Coronary artery (tissue), 2 donors: ENCODE results near the gene NEUROD2.

Source experiments
- DNase-seq: peaks from one replicate; pipeline ENCODE4 v3.0.0-alpha.2; 2017; ENCODE audit warnings: low spot score
- H3K27ac ChIP-seq, 2 donors: fragments of 200-600 bp; sonication (generic); one replicate each; pipeline ENCODE4 v1.5.1; 2016 to 2019
- H3K4me3 ChIP-seq: fragments of 200-600 bp; sonication (generic); 2 replicates; pipeline ENCODE4 v1.5.1; 2016; ENCODE audit warnings: mild to moderate bottlenecking, moderate library complexity
- CTCF ChIP-seq: fragments of 200-600 bp; sonication (generic); IDR thresholded peaks from one replicate; pipeline ENCODE4 v1.5.1; 2019; ENCODE audit warnings: antibody characterized with exemption

NEUROD2 gene

GRCh38 chr17:39573447-39574298 is 34.0 kb downstream of the NEUROD2 start:
- TF ChIP-seq CTCF = no peak
- Histone ChIP-seq H3K4me3 (peak overlapping the region; percentile 83), H3K27ac (peak overlapping the region; percentile 55 to 87)
- no peak for DNase-seq

- no peak overlapping the region for H3K4me3 ChIP-seq
Observed at GRCh38 chr17:39572121-39572520, 35.6 kb downstream of the NEUROD2 start.

GRCh38 chr17:39569126-39569525 is 38.6 kb downstream of the NEUROD2 start:
- DNase-seq = no peak
- no peak overlapping the region for H3K4me3 ChIP-seq
- TF ChIP-seq CTCF = no peak
- no peak overlapping the region for H3K27ac ChIP-seq

More at GRCh38 chr17:39572121-39572520, 35.6 kb downstream of the NEUROD2 start:
- no peak overlapping the region for H3K27ac ChIP-seq
- TF ChIP-seq CTCF = no peak
- DNase-seq = no peak

GRCh38 chr17:39568702-39569101 is 39.0 kb downstream of the NEUROD2 start:
- DNase-seq = no peak
- Histone ChIP-seq H3K27ac (no peak overlapping the region), H3K4me3 (no peak overlapping the region)
- TF ChIP-seq CTCF = no peak

GRCh38 chr17:39566094-39566850 is 41.4 kb downstream of the NEUROD2 start:
- DNase-seq = no peak
- no peak for TF ChIP-seq CTCF

GRCh38 chr17:39564211-39564848 is 43.4 kb downstream of the NEUROD2 start:
- no peak for DNase-seq
- Histone ChIP-seq H3K4me3 (no peak overlapping the region), H3K27ac (no peak overlapping the region)
- no peak for TF ChIP-seq CTCF

More at GRCh38 chr17:39566094-39566850, 41.4 kb downstream of the NEUROD2 start:
- no peak overlapping the region for H3K4me3 ChIP-seq
- no peak overlapping the region for H3K27ac ChIP-seq
